GM20431 (cell line): ENCODE measurements around the gene MYO1D.

Source experiments
- in situ Hi-C: fragments of 300-500 bp; cut with MseI, MboI; formaldehyde crosslinking; loops from one replicate; pipeline ENCODE4 v1.15.0; 2020; ENCODE audit warnings: low sequenced_read_pairs; ENCODE audit not compliant: unreplicated experiment

The MYO1D gene

GRCh38 chr17:32504166-32504990 lies 372.5 kb downstream of the MYO1D start:
- in situ Hi-C loops: no loop called here

GRCh38 chr17:32503251-32504165 lies 373.4 kb downstream of the MYO1D start:
- in situ Hi-C loops: no loop called here

DNA sequence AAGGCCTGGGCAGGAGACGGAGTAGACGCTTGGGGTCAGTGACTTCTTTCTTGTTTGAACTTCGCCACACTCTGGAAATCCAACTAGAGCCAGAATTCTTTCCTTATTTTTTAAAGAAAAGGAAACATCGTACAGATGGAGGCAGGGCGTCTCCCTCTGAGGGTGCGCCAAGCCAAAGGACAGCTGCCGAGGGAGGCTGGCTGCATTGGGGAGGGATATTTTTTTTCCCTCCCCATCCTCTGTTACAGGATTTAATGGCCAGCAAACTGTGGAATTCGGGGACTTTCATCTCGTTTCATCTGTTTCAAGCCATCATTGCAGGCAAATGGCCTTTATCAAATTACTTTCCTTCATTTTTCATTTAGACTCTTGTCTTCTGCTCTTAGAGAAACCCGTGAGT lies 374.2 kb downstream of the MYO1D start:
- in situ Hi-C loops: no loop called here

- in situ Hi-C loops: no loop called here
Measured at GRCh38 chr17:32502013-32502412, 374.9 kb downstream of the MYO1D start.

- in situ Hi-C loops: loop anchor here (25.0 kb wide), 1 partner anchor 114 kb away; no protein-coding TSS in a partner anchor
Measured at GRCh38 chr17:32498391-32498790, 378.5 kb downstream of the MYO1D start.

GRCh38 chr17:32497431-32498205 lies 379.3 kb downstream of the MYO1D start:
- in situ Hi-C loops: loop anchor here (25.0 kb wide), 1 partner anchor 115 kb away; no protein-coding TSS in a partner anchor

DNA sequence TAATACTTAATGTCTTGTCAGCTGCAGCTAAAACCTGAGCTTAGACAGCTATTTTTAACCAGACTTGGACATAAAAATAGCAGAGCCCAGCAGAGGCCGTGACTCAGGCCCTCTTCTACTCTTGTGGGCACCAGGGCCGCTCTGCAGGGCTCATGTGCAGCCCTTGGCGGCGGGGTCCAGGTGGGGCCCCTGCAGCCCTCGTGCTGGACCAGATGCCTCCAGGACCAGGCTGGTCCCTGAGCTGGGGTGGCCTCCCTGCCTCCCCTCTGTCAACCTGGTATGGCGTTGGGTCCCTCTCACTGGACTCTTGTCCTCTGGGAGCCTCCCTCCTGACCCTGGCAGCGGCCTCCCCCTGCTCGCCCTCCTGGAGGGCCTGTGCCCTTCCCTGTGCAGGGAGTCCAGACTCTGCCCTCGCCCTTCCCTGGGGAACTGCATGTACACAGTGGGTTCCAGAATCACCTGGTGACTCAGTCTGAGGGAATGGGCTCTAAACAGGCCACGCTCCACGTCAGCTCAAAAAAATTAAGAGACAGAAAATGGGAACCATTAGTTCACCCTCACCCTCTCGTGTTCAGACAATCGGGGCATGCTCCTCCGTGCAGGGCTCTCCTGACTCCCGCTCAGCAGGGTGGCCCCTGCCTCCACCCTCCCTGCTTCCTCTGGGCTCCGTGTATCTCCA lies 380.4 kb downstream of the MYO1D start:
- in situ Hi-C loops: loop anchor here (25.0 kb wide), 1 partner anchor 116 kb away; no protein-coding TSS in a partner anchor

- in situ Hi-C loops: loop anchor here (25.0 kb wide), 1 partner anchor 117 kb away; no protein-coding TSS in a partner anchor
Measured at GRCh38 chr17:32495359-32496231, 381.3 kb downstream of the MYO1D start.

DNA sequence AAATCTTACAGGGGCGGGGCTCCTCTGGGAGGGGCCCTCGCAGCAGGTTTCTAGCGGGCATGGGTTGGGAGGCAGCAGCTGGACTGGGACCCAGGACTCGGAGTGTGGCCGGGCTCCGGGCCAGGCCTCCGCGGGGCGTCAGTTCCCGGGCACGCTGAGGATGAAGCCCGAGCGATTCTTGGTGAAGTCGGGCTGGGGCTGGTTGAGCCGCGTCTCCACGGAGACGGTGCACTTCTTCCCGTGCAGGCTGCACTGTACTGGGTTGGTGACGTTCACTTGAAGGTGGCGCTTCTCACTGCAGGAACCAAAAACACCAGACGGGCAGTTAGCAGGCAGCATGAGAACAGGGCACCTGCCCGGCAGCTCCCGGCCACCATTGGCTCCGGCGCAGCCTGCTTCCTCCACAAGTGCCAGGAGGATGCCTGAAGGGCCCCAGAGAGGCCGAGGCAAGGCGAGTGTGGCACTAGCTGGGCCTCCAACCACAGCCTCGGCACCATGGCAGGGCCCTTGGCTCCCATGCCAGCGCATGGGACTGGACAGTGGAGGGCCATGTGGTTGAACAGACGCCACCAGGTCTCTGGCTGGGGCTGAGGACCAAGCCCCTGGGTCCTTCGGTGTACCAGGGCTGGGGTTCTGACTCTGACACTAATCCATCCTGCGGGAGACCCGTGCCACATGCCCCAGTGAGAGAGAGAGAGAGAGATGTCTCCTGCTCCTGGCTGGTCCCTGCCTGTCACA lies 382.1 kb downstream of the MYO1D start:
- in situ Hi-C loops: loop anchor here (25.0 kb wide), 1 partner anchor 118 kb away; no protein-coding TSS in a partner anchor

- in situ Hi-C loops: loop anchor here (25.0 kb wide), 1 partner anchor 118 kb away; no protein-coding TSS in a partner anchor
Measured at GRCh38 chr17:32493976-32494513, 382.9 kb downstream of the MYO1D start.

- in situ Hi-C loops: loop anchor here (25.0 kb wide), 1 partner anchor 119 kb away; no protein-coding TSS in a partner anchor
Measured at GRCh38 chr17:32493571-32493970, 383.4 kb downstream of the MYO1D start.

- in situ Hi-C loops: loop anchor here (25.0 kb wide), 1 partner anchor 120 kb away; no protein-coding TSS in a partner anchor
Measured at GRCh38 chr17:32492648-32493289, 384.2 kb downstream of the MYO1D start.

- in situ Hi-C loops: loop anchor here (25.0 kb wide), 1 partner anchor 120 kb away; no protein-coding TSS in a partner anchor
Measured at GRCh38 chr17:32492264-32492589, 384.7 kb downstream of the MYO1D start.

DNA sequence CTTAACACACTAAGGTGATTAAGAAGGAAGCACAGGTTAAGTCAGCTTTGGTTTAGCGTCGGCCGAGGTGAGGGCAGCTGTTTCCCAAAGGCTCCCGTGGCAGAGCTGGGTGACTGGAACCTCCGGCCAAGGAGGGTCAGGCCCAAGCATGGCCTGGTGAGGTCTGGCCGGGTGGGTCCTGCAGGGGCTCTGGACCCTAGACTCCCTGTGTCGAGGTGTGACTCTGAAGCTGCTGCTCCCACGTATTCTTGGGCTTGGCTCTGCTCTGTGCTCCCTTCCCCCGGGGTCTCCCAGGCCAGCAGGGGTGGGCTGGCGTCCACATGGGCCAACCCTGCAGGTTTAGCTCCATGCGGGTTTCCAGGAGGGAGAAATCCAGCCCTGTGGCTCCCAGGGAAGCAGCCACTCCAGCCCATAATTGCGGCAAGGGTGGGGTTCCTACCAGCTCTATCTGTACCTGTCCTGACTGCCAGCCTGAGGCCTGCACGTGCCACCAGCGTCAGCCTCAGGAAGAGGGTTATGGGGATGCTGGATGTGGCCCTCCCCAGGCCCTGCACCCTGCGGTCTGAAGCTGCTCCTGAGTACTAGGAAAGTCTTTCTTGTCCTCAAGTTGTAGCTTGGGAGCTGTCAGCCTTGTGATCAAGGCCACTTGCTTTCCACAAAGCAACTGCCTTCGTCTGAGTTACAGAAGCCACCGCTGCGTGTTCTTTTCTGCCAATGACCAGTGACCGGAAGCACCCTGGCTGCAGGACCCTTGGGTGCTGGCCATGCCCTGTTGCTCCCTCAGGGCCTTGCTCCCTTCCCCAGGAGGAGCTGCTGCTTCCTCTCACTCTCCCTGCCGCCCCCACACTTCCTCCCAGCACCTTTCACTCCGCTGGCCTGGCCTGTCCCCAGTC lies 385.3 kb downstream of the MYO1D start:
- in situ Hi-C loops: loop anchor here (25.0 kb wide), 1 partner anchor 121 kb away; no protein-coding TSS in a partner anchor

DNA sequence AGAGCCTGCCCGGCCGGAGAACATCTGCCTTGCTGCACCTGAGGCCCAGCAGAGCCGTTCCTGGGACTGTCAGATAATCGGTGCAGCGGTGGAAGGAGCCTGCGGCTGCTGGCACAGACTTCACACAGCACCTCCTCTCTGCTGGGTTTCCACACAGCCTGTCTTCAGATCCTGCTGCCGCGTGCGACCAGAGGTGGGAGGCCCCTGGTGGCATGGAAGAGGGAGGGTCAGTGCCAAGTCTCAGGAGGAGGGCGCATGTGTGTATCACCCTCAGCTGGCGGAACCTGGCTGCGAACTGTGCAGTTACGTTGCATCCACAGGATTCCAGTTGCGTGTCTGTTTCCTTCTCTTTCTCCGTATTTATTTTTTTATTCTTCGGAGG lies 386.8 kb downstream of the MYO1D start:
- in situ Hi-C loops: loop anchor here (25.0 kb wide), 1 partner anchor 122 kb away; no protein-coding TSS in a partner anchor
